ENCODE data around the gene HTT.

HTT gene

DNA sequence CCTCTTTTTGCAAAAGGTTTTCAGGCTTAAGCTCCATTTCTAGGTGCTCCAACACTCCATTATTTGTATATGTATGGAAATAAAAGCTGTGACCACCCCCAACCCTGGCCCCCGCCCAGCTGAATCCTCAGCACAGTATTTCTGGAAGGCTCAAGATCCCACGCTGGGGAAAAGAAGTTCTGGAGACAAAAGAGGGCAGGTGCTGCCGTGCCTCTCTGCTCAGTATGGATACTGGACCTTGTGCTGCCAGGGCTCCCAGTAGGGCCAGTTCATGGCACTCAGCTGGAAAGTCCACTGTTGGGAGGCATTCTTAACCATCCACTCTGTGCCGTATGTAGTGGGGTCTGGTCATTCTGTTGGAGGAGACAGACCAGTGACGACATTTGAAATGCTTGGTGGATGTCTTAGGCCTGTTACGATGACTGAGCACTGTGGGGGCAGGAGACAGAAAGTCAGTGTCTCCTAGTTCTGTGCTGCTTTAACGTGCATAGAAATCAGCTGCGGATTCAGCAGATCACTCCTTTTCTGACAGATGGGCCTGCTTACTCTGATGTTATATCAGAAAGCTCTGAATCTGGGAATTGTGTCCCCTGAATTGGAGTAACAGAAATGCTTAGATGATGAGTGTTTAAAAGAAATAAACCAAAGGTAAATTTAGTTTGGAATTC, 126.1 kb downstream of the HTT start:
- DNase-seq (ENCODE audit: low spot score): no peak

DNA sequence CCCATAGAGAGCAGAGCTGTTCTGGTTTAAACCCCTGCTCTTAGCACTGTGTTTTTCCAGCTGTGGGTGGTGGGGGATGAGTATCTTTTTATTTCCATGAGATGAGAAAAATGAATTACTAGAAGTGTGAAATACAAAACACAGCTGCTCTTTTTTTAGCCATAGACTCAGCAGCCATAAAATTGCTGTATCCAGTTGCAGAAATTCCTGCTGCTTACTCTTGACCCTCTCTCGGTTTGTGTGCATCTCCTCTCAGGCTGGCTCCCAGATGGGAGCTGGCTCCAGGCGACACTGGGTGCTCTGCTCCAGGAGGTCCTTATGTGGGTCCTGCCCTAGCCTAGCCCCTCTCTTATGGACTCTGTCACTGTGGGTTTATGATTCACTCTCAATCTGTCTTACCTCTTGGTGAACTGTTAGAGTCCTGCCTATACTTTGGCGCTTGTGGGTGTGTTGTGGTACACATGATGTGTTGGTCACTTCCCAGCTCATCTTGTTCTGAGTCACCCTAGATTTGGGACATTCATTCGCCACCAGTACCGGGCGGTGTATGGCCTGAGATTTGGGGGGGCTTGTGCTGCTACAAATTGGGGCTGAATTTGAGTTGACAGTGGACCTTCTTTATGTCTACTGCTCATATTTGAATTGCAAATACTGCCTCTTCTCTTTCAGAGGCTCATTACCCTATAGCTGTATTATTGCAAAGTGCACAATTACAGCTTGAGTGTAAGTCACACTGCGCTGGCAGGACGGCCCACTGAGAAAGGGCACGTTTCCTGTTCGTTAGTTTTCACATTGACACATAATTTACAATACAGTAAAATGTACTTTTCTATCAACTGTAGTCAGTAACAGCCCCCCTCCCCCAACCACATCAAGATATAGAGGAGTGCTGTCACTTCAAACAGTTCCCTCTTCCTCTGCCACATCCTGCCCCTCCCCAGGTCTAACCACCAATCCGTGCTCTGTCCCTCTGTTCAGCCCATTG, 127.5 kb downstream of the HTT start:
- no peak for DNase-seq (ENCODE audit: low spot score)

DNA sequence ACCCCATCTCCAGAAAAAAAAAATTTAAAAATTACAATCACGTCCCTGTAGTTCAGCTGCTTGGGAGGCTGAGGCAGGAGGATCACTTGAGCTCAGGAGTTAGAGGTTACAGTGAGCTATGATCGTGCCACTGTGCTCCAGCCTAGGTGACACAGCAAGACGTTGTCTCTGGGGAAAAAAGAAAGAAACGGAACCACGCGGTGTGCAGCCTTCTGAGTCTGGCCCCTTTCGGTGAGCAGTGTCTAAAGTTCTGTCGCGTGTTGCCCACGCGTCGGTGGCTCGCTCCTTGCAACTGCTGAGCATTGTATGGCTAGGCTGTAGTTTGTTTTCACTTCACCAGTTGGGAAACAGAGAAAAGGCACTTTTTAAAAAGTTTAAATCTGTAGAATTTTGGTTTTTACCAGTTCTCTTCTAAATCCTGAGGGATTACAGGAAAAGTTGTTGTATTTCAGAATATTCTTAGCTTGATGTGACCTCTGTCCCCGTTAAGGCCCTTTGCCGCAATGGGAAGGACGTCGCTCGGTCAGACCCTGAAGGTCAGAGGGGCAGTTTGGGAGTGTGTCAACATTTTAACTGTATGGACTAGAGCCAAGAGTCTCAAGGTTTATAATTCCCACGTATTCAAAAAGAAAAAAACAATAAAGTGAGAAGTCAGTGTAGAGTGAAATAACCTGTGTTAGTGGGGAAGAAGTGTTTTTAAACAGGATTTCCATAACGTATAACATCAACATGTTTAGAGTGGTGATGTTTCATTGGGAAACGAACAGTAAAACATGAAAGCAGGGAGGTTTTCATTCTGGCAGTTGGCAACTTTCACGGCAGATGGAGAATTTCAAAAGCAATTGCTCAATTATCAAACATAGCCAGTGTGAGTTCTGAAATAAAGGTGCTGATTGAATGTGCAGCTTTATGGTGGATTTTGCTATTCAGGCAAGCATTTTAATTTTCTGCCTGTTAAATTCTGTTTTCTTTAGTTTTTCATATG, 128.6 kb downstream of the HTT start:
- DNase-seq (ENCODE audit: low spot score): no peak

DNA sequence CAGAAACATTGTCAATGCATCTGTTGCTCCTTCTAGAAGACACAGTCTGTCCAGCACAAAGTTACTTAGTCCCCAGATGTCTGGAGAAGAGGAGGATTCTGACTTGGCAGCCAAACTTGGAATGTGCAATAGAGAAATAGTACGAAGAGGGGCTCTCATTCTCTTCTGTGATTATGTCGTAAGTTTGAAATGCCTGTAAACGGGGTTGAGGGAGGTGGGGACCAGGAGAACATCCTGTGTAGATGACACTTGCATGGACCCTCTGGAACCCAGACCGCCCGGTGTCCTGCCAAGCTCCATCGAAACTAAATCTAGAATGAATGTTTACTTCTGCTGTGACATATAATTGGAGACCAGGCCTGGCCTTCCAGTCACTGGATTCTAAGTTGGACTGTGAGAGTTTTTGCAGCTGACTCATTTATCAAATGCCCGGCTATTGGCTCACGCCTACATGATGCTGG, 129.5 kb downstream of the HTT start:
- no peak for DNase-seq (ENCODE audit: low spot score)

DNA sequence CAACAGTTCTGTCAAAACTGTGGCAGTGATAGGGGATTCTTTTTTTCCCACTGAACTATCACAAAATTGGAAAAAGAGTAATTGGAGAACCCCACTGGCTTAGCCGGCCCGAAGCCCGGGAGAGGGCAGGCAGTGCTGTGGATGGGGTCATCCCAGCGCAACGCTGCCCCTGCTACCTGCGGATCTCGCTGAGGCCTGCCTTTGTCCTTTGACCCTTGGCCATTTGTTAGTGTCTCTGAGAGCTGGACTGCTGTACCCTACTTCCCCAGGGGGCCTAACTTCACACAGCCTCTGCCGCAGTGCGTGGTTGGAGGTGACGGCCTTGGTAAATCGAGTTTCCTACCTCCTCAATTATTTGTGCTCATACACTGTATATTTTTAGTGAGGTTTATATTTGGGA, 131.5 kb downstream of the HTT start:
- no peak for DNase-seq (ENCODE audit: low spot score)

DNA sequence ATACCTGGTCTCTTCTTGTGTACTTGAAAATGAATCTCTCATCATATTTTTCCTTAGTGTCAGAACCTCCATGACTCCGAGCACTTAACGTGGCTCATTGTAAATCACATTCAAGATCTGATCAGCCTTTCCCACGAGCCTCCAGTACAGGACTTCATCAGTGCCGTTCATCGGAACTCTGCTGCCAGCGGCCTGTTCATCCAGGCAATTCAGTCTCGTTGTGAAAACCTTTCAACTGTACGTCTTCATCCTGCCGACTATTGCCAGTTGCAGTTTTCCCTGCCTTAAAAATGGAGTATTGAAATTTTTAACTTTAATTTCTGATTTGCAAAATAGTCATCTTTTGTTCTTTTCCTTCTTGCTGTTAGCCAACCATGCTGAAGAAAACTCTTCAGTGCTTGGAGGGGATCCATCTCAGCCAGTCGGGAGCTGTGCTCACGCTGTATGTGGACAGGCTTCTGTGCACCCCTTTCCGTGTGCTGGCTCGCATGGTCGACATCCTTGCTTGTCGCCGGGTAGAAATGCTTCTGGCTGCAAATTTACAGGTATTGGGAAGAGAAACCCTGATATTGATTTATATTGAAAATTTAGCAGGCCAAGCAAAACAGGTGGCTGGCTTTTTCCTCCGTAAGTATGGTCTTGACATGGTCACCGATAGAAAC, 132.1 kb downstream of the HTT start:
- no peak for DNase-seq (ENCODE audit: low spot score)

DNA sequence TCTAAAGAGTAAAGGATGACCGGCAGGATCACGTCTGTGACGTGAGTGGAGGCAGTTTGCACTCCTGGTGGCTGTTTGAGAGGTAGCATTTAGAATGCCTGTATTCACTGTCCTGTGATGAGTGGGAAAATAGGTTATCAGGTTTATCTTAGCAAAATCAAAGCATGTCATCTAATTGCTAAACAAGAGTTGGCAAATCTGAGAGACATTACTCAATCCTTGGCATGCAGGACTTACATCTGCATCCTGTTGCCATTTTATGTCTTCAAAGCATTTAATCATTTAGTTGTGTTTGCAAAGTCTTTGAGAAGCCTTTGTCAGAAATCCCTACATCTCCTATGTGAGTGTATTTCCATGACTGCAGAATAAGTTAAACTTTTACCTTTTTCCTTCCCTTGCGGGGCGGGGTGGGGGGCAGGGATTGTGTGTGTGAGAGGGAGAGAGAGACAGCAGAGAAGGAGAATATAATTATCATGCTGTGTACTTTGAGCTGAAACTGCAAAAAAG, 133.1 kb downstream of the HTT start:
- DNase-seq (ENCODE audit: low spot score): no peak

DNA sequence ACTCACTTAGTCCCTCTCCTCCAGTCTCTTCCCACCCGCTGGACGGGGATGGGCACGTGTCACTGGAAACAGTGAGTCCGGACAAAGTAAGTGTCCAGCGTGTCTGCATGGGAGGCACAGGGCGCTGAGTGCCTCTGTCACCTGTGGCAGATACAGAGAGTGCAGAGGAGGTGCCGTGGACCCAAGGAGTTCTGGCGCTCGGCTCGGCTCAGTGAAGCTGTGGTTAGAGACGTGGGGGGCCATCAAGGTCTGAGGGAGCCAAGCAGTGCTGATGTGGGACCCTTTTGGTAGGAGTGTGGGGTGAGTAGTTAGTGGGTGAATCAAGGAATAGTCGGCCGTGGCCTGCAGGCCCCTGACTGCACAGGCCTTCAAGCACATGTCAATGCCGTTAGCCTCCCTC, 134.3 kb downstream of the HTT start:
- DNase-seq (ENCODE audit: low spot score): no peak

DNA sequence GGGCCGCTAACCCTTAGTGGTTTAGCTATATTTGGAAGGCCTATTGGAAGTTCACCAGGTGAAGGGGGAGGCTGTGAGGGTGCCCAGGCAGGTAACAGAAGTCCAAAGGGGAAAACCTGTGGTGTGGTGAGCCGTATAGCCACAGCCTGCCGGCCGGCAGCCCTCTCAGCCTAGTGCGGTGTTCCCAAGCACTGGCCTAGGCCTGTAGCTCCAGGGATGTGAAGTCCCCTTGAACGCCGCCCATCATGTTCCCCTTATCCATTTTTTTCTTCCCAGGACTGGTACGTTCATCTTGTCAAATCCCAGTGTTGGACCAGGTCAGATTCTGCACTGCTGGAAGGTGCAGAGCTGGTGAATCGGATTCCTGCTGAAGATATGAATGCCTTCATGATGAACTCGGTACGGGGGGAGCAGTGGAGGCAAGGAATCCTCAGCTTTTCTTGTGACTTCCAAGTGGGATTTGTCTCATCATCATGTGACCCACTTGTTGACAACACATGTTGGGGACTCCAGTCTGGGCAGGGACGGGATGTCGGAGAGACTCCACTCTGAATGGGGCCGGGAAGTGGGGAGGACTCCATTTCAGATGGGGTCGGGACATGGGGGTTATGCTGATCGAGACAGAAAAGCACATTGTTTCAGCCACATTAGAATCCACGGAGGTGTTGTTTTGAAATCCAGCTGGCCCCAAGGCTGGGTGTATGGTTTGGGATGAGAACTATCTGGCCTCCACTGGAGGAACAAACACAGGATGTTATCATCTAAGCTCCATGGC, 135.3 kb downstream of the HTT start:
- DNase-seq (ENCODE audit: low spot score): no peak

DNA sequence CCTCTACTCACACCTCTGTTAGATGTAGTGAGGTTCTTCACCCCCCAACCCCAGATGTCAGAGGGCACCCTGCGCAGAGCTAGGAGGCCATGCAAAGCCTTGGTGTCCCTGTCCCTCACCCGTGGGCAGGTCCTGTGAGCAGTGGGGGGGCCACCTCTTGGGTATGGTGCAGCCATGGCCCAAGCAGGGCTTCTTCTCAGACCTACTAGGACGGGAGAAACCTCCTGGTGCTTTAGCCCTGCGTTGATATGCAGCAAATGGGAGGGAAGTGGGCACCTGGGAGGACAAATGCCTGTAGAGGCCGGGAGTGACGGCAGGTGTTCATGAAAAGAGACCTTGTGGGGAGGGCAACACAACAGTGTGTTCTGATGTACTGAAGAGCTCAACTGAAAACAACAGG, 136.0 kb downstream of the HTT start:
- no peak for DNase-seq (ENCODE audit: low spot score)

DNA sequence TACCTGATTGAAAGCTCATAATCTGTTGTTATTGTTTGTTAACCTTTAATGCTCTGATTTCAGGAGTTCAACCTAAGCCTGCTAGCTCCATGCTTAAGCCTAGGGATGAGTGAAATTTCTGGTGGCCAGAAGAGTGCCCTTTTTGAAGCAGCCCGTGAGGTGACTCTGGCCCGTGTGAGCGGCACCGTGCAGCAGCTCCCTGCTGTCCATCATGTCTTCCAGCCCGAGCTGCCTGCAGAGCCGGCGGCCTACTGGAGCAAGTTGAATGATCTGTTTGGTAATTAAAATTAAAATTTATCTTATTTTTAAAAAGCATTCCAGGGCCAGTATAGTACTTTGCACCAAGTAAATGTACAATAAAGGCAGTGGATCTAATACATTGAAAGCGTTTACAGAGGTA, 137.4 kb downstream of the HTT start:
- no peak for DNase-seq (ENCODE audit: low spot score)

DNA sequence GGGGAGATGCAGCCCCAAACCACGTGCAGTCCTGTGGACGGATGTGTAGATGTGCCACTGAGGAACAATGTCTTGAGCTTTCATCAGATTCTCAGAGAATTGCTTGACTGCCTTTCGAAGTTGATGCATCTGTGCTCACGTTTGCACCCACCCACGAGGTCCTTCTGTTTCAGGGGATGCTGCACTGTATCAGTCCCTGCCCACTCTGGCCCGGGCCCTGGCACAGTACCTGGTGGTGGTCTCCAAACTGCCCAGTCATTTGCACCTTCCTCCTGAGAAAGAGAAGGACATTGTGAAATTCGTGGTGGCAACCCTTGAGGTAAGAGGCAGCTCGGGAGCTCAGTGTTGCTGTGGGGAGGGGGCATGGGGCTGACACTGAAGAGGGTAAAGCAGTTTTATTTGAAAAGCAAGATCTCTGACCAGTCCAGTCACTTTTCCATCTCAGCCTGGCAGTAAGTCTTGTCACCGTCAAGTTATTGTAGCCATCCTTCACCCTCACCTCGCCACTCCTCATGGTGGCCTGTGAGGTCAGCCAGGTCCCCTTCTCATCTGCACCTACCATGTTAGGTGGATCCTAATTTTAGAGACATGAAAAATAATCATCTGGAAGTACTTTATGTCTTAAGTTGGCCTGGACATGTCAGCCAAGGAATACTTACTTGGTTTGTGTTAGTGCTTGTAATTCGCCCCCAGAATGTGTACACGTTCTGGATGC, 138.1 kb downstream of the HTT start:
- DNase-seq (ENCODE audit: low spot score): no peak

DNA sequence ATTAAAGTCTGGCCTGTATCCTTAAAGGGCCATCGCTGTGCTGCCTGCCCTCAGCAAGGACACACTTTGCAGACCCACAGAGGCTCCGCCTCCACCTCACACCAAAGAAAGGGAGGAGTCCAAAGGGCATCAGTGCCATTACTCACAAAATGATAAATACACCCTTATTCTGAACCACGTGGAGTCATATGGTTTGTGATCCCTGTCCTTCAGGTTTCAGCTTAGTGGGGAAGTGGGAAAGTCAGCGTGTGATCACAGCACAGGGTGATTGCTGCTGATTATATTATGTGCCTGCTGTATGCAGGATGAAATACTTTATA, 138.6 kb downstream of the HTT start:
- no peak for DNase-seq (ENCODE audit: low spot score)

DNA sequence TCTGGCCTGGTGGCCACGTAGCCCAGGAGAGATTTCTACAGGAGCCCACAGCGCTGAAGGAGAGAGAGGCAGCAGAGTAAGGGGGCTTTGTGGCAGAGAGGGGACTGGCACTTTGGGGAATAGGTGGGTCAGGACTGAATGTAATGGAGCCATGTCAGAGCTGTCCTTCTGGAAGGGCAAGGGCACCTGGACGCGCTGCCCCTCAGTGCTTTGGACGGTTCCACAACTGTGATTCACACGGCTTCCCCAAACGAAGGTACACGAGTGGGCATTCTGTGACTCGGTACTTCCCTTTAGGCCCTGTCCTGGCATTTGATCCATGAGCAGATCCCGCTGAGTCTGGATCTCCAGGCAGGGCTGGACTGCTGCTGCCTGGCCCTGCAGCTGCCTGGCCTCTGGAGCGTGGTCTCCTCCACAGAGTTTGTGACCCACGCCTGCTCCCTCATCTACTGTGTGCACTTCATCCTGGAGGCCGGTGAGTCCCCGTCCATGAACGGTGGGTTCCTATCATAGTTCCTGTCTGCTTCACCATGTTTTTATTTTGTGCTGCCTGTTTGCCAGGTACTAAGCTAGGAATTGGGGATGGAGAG, 139.3 kb downstream of the HTT start:
- no peak for DNase-seq (ENCODE audit: low spot score)

DNA sequence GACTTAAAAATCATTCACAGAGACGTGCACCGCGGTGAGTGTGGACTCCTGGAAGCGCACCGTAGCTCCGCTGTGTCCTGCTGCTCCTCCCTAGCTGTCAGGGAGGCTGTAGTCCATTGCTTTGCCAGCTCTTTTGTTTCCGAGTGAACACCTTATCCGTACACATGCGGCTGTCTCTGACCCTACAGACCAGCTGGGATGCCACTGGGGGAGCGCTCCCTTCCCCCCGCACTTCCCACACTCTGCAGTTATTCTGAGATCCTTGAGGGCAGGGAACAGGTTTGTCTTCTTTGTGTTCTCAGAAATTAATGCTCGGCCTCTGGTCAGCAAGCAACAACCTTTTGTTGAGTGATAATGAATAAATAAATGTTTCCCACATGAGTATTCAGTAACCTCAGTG, 140.8 kb downstream of the HTT start:
- no peak for DNase-seq (ENCODE audit: low spot score)

DNA sequence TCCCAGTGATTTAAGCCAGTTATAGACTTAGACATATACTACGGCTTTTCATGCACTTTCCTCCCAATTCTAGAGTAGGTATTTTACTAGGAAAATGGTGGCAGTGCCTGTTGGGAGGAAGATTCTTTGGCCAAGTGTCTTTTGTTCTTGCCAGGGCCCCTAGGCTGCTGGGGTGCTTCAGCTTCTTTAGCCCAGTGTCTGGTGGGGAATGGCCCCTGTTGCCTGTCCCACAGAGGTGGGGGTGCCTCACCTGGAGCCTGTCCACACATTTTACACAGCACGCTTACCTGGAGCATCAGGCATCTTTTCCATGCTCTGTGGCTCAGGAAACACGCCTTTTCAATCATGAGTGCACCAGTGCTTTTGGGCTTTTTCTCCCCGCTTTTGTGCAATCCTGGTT, 141.3 kb downstream of the HTT start:
- DNase-seq (ENCODE audit: low spot score): no peak

DNA sequence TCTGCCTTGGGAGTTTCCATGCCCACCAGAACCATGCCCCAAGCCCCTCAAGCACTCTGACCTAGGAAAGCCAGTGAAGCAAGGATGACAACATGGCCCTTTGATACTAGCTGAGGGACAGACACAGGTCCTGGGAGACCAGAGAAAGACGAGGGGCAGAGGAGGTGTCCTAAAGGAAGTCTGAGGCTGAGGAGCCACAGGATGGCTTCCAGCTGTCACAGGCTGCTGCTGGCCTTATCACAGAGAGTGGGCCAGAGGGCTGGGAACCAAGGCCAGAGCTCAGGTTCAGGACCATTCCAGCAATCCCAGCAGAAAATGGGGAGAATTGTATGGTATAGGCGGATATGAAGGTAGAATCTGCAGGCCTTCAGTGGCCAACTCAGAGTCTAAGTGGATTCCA, 142.8 kb downstream of the HTT start:
- DNase-seq (ENCODE audit: low spot score): no peak

DNA sequence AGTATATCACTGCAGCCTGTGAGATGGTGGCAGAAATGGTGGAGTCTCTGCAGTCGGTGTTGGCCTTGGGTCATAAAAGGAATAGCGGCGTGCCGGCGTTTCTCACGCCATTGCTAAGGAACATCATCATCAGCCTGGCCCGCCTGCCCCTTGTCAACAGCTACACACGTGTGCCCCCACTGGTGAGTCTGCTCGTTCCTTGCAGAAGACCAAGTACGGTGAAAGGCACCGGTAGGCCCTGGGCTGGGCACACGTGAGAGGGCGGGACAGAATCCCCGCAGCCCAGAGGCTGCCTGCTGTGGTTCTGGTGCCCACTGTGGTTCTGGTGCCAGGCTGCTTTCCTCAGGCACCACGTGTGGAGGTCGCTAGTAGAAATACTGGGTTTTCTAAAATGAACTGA, 143.3 kb downstream of the HTT start:
- no peak for DNase-seq (ENCODE audit: low spot score)
